Measurements from ENCODE around the gene STMN3.

Gene STMN3

DNA sequence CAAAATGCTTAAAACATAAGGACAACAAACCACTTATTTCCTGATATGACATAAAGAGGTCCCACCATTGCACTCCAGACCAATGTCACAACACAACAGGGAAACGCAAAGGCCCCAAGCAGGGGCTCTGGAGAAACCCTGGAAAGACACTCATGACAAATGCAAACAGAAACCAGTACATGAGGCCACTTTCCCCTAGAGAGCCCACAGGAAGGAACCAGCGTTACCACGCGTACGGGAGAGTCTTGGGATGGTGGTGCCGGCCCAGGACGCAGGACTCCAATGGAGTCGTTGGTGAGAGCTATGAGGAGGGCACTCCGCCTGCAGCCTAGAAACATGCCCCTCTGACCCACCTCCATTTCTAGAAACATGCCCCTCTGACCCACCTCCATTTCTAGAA, 46.5 kb downstream of the STMN3 start:
- DNase-seq = no peak

DNA sequence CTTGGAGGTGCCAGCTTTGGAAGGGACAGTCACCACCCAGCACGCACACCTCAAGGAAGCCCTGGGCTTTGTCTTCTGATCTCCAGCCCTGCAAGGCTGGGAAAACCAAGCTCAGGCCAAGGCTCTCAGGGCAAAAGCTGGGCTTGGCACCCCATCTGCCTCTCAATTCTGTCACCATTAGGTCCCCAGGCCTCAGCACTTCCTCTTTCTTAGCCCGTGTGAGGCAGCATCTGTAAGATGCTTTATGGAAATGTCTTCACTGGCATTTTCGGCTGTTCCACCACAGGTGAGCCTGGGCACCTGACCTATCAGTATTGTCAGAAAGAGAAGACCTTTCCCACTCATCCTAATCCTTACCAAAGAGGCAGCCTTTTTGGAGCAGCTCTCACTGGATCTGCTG, 50.9 kb downstream of the STMN3 start:
- no peak for DNase-seq

DNA sequence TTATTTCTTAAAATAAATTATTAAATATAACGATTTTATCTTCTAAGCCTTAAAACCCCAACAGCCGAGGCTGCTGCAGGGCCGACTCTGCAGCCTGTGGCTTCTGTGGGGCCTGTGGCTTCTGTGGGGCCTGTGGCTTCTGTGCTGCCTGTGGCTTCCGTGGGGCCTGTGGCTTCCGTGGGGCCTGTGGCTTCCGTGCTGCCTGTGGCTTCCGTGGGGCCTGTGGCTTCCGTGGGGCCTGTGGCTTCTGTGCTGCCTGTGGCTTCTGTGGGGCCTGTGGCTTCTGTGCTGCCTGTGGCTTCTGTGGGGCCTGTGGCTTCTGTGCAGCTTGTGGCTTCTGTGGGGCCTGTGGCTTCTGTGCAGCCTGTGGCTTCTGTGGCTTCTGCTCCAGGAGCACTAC, 51.5 kb downstream of the STMN3 start:
- DNase-seq = peak; percentile 14

DNA sequence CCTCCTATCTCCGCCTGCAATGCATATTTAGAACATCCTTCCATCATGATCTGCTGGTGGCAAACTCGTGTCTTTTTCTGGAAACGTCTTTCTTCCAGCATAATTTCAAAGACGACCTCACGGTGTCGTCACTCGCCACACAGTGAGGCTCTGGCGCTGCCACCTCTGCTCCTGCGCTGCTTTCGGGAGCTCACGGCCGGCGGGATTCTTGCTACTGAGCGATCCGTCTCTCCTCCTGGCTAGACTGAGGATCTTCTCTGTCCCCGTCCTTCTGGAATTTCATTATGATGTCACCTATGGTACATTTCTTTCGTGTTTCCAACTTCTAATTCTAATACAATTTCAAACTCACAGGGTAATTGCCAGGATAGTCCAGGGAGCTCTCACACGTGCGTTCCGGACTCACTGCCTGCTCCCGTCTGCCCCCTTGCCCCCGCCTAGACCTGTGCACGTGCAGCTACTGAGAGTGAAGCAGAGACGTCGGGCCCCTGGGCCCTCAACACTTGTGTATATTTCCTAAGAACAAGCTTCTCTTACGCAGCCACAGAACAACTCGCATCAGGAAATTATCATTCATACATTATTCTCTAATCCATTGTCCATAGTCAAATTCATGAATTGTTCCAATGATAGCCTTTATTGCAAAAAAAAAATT, 53.7 kb downstream of the STMN3 start:
- DNase-seq = no peak

DNA sequence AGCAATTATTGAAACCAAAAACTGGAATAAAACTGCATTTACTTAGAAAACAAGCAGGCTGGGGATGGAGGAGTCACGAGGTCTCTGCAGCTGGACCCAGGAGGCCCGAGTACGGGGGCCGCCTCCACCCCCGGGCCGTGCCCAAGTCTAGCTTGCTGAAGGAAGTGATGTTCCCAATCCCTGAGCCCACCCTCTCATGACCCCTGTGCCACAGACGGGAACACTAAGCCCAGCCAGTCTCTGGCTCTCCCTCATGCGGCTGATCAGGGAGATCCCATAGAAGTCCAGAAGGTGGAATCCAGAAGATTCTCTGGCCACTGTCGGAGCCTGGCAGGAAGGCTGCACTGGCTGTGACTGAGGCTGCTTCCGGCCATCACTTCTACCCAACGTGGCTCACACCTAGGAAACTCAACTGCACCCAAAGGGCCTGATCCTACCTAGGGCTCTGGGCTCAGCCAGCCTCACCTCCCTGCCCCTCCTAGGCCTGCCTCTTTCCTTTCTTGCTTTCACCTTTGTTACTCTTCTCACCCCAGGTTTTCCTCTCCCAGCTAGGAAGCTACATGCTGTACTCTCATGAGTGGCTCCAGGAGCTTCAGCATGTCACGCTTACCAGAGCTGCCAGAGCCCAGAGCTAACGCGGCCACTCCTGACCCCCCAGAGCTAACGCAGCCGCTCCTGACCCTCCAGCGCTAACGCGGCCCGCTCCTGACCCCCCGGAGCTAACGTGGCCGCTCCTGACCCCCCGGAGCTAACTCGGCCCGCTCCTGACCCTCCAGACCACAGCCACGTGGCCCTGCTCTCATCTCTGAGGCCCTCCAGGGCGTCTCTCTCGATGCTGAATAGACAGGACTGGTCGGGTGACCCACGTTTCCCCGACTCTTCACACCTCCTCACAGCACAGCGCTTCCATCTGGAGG, 54.5 kb downstream of the STMN3 start:
- DNase-seq = no peak

DNA sequence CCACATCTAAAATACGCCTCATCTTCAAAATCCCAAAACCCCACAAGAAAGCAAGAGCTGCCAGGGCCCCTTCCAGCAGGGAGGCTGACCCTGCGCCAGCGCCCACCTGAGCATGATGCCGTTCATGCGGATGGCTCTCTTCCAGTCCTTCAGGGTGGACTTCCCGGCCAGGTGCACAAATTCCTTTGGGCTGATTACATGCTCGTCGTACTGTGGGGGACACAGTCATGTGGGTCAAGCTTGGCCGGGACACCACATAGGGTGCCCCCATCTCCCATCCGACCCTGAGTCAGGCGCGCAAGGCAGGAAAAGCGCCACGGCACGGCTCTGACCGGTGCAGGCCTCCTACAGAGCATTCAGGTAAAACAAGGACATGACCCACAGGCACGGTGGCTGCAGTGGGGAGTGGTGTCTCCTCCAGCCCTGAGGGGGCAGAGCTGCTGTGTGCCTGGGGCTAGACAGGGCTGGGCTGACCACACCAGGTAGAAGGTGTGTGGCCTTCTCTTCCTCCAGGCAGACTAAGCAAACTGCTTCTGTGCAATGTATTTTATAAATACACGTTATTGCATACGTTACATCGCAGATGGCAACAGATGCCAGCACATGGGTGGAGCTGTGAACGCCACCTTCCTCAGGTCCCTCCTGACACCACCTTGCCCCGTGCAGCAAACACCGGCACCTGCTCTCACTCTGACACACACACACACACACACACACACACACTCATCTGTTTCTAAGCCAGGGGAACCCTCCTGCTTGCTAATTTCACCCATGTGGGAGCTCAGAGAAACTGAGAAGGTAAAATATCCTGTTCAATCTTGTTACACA, 55.4 kb downstream of the STMN3 start:
- no peak for DNase-seq

DNA sequence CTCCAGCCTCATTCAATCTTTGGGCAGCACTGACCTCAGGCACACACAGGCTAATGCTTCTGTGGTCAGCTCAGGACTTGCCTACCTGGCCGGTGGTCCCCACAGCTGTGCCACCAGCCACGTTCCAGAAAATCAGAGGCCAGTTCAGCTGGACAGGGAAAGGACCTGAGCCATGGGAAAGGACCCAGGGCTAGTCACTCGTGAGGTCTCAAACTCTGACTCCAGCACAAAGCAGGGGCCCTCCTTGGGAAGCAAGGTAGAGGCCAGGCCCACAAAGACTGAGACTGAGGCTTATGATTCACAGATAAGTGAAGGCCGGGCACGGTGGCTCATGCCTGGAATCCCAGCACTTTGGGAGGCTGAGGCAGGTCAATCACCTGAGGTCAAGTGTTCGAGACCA, 56.8 kb downstream of the STMN3 start:
- no peak for DNase-seq

DNA sequence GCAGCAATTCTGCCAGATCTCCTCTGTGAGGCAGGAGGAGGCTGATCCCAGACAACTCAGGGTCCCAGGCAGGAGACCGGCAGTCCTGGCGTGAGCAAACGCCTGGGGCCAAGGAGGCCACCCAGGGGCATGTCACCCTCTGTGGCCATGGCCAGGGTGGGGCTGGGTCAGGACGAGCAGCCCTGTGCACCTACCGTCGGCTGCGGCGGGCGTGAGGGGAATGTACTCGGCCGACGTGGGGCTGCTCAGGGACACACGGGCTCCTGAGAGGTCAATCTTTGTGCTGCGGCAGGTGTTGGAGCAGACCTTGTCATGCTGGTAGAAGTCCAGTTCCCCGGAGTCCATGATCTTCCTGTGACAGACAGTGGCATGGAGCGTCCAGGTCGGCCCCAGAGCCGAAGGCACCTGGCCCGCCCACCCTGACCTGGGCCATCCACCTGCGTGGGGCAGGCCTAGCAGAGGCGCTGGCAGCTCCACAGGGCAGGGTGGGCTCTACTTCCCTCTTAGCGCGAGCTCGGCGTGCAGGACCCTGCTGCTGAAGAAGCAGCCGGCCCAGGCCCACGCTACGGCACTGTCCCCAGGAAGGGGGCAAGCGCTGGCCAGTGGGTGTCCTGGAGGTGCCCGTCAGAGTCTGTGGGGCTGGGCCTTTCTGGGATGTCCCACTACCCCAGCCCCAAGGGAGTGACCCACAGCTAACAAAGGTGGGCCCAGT, 57.7 kb downstream of the STMN3 start:
- no peak for DNase-seq

DNA sequence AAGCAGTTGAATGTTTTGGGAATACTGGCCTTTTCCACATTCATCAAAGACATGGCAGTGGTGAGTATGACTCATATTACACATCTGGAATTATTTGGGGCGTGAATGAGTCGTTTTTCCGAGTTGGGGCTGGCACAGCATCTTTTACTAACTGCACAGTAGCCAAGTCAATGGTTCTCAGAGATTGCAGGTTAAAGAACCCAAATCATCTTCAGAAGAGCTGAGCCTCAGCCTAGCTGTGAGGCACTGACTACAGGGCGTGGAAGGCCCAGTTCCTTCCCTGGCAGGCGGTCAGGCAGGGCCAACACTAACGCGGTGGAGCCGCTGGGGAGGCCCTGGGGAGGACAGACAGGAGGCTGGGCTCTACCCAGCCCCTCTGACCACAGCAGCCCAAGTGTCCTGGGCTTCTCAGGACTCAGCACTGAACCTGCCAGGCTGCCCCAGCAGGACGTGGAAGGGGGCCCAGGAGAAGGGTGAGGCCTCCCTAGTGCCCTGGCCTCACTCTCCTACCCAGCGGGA, 59.1 kb downstream of the STMN3 start:
- no peak for DNase-seq

DNA sequence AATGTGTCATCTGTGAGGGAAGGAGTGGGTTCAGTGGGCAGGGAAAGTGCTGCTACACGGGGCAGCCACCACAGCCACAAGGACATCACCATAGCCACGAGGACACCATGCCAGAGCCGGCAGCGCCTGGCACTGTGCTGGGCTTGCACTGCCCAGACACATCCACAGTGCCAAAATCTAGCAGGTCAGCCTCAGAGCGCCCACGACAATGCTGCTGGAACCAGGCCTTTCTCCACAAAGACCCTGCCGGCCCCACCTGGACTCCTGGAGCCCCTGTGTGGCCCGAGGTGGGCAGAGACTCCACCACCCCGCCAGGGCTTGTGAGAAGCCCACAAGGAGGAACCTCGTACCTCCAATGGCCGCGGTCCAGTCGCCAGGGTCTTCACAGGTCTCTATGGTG, 60.6 kb downstream of the STMN3 start:
- DNase-seq = no peak

DNA sequence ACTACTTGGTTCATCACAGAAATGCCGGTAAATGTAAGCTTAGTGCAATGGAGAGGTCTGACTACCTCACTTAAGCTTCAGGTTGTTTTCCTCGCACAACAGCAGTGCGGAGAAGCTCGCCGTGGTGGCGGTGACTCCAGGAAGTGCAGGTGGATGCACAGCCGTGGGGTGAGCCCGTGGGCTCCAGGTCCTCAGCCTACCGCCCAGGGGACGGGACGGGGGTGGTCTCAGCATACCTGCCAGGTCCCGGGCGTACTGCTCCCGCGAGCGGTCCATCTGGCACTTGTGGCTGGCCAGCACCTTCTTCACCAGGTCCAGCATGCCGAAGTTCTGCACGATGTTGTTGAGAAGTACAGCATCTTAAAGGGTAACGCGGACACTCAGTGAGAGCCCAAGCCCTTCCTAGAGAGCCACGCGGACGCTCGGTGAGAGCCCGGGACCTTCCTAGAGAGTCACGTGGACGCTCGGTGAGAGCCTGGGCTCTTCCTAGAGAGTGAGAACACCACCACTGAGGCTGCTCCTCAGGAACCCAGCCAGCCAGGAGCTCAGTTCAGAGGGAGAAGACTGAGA, 61.4 kb downstream of the STMN3 start:
- DNase-seq = no peak

DNA sequence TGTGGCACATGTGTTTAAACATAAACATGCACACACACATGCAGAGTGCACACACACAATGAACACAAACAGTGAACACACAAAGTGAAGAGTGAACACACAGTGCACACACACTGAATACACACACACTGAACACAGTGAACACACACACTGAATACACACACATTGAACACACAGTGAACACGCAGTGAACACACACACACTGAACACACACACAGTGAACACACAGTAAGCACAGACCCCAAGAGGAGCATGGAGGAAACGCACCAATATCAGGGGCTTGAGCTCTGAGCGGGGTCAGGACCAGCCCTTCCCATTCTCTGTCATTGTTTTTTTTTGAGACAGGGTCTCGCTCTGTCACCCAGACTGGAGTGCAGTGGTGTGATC, 62.1 kb downstream of the STMN3 start:
- no peak for DNase-seq

DNA sequence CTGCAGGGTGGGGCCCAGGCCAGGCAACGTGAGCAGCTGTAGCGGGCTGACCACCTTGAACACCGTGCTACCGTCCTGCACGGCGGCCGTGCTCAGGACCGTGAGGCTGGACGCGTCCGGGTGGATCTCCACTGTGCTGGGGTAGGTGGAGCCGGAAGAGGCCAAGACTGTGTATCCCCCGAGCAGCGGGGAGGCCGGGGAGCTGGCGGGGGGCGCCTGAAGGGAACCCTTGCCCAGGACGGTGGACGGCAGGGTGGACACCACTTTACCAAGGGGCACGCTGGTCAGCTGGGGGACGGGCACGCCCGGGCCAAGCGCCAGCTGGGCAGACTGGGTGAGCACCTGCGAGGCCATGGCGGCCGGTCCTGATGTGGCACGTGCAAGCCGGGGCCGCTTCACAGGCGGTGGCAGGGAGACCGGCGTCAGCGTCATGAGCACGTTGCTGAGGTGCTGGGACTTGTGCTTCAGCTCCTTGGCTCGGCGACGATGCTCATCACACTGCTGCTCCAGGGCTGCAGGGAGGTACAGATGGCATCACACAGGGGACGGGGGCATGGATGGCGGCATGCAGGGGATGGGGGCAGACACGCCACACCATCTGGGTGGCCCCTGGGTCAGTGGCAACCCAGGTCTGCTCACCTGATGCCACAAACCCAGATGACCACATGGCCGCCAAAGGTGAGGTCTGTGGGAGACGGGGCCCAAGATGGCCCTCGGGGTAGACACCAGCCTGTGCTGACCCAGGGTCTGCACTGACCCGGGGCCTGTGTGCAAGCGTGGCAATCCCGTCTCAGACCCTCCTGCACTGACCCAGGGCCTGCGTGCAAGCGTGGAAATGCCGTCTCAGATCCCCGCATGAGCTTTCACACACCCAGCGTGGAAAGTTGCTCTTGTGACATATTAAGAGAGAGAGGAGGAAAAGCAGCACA, 62.7 kb downstream of the STMN3 start:
- DNase-seq = no peak
